Caco-2 (cell line): Measurements from ENCODE around the gene TEX50. TPM values are rescaled to one million over a fixed set of nuclear protein-coding genes. Genes with fewer than 3 reads are reported as not detected.
"Not testable (repeated sequence)": the region's sequence is repeated elsewhere in the genome, so short reads cannot be mapped to it uniquely, and the experiment has no call there.

ENCODE experiments used
- BruUV-seq: library from RNA; stranded (reverse); fragments of 400-500 nt; replicated peaks from 2 replicates; lab custom pipeline; 2021; lab: Mats Ljungman, UMichigan
- CTCF ChIA-PET: fragments of 300-600 bp; sonication (Branson Sonifier 250); formaldehyde crosslinking; loops from one replicate; lab custom pipeline; 2022; ENCODE audit warnings: antibody characterized with exemption; lab: Charles Lee
- POLR2A ChIA-PET: fragments of 300-600 bp; sonication (Branson Sonifier 250); formaldehyde crosslinking; loops from one replicate; lab custom pipeline; 2022; ENCODE audit warnings: antibody characterized with exemption; lab: Charles Lee
- DNase-seq, 2 experiments: peaks; one replicate each; pipeline versions ENCODE4 v3.0.0 to v3.0.0-alpha.2; 2020 to 2022
- H3K27me3 ChIP-seq: replicated peaks from 2 replicates; pipeline ENCODE4 v1.6.0; 2011; ENCODE audit warnings: low read length; ENCODE audit not compliant: control insufficient read depth, insufficient read depth
- H3K36me3 ChIP-seq: 2 replicates; pipeline ENCODE4 v1.5.1; 2011; ENCODE audit warnings: low read length; ENCODE audit not compliant: control insufficient read depth, insufficient read depth
- H3K4me1 ChIP-seq: fragments of 250-450 bp; sonication (Bioruptor Pico); 2 replicates; pipeline ENCODE4 v1.5.1; 2020; ENCODE audit warnings: mild to moderate bottlenecking
- H3K4me3 ChIP-seq: 2 replicates; pipeline ENCODE4 v1.5.1; 2011; ENCODE audit warnings: low read depth, mild to moderate bottlenecking, control low read depth, low read length
- H3K9me3 ChIP-seq: fragments of 250-450 bp; sonication (Bioruptor Pico); 2 replicates; pipeline ENCODE4 v1.5.1; 2020; ENCODE audit warnings: mild to moderate bottlenecking, moderate library complexity
- H3K27ac Mint-ChIP-seq: one replicate; pipeline ENCODE4 v1.8.0; 2022; ENCODE audit warnings: mixed read lengths; ENCODE audit not compliant: unreplicated experiment
- H3K27me3 Mint-ChIP-seq: one replicate; pipeline ENCODE4 v1.8.0; 2022; ENCODE audit warnings: mixed read lengths; ENCODE audit not compliant: insufficient read depth, unreplicated experiment
- H3K36me3 Mint-ChIP-seq: one replicate; pipeline ENCODE4 v1.8.0; 2022; ENCODE audit warnings: mild to moderate bottlenecking, mixed read lengths; ENCODE audit not compliant: insufficient read depth, unreplicated experiment
- H3K4me1 Mint-ChIP-seq: one replicate; pipeline ENCODE4 v1.8.0; 2022; ENCODE audit warnings: low read depth, mixed read lengths; ENCODE audit not compliant: unreplicated experiment
- H3K4me3 Mint-ChIP-seq: one replicate; pipeline ENCODE4 v1.8.0; 2022; ENCODE audit warnings: mild to moderate bottlenecking, moderate library complexity, mixed read lengths; ENCODE audit not compliant: unreplicated experiment
- H3K9me3 Mint-ChIP-seq: one replicate; pipeline ENCODE4 v1.8.0; 2022; ENCODE audit warnings: mixed read lengths; ENCODE audit not compliant: unreplicated experiment
- CTCF ChIP-seq, 2 experiments: fragments of 200-600 bp in 1 of 2; IDR thresholded peaks; 1 replicate in 1 of 2; 2 replicates in 1 of 2; pipeline versions ENCODE4 v1.5.1 to v1.8.0; 2011 to 2022; ENCODE audit warnings: antibody characterized with exemption in 1 of 2, control low read depth in 1 of 2, inconsistent platforms in 1 of 2, low read depth in 1 of 2, low read length in 1 of 2, mild to moderate bottlenecking in 1 of 2, moderate library complexity in 1 of 2; ENCODE audit not compliant: insufficient read depth in 1 of 2, severe bottlenecking in 1 of 2, unreplicated experiment in 1 of 2
- intact Hi-C: fragments of 100-400 bp; cut with micrococcal nuclease; formaldehyde crosslinking; loops from one replicate; pipeline ENCODE4 v1.10.0; 2022; ENCODE audit not compliant: unreplicated experiment
- total RNA-seq: library from RNA; stranded (reverse); gene quantifications from 2 replicates; pipeline ENCODE4 v1.2.3, GENCODE V29; 2022

The TEX50 gene
- total RNA-seq, 1 experiment from 2014 or later: not detected

DNA sequence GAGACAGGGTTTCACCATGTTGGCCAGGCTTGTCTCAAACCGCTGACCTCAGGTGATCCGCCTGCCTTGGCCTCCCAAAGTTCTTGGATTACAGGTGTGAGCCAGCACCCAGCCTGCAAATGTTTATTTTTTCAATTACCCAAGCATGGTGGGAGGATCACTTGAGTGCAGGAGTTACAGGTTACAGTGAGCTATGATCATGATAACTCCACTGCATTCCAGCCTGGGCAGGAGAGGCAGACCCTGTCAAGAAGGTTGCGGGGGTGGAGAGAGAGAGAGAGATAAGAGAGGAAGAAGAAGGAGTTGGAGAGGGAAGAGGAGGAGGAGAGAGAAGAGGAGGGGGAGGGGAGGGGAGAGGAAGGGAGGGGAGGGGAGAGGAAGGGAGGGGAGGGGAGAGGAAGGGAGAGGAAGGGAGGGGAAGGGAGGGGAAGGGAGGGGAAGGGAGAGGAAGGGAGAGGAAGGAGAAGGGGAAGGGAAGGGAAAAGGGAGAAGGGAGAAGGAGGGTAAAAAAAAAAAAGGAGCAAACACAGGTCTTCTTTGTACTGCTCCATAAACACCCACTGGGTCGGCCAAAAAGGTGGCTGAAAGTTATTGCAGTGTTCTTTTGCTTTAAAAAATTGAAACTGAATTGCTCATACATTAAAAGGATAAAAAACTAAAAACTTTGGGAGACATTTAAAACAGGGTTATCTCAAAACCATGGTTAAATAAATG is 26.5 kb upstream of the TEX50 start:
- POLR2A ChIA-PET: no interaction called here

GRCh38 chr1:173613086-173613485 is 22.1 kb upstream of the TEX50 start:
- H3K9me3 ChIP-seq, H3K27me3 ChIP-seq, DNase-seq, POLR2A ChIA-PET, H3K36me3 ChIP-seq, H3K27ac Mint-ChIP-seq, H3K4me3 ChIP-seq, H3K4me3 Mint-ChIP-seq, BruUV-seq, H3K4me1 ChIP-seq, H3K4me1 Mint-ChIP-seq, H3K36me3 Mint-ChIP-seq, intact Hi-C loops, H3K27me3 Mint-ChIP-seq, CTCF ChIA-PET: not testable (repeated sequence)
- H3K9me3 Mint-ChIP-seq: peaks cover 23% of the 10 kb centered on the region

More for the DNA sequence above, 26.5 kb upstream of the TEX50 start:
- Histone ChIP-seq H3K27me3 (no peaks in the 10 kb centered on the region), H3K4me1 (peaks cover 2% of the 10 kb centered on the region; the same call in 1 of the 2 replicates), H3K4me3 (no peak overlapping the region), H3K9me3 (0 out of 2 replicates have a peak, but pooled peaks cover 3% of the 10 kb centered on the region), H3K36me3 (no peaks in the 10 kb centered on the region)
- BruUV-seq: no TSS peak
- Mint-ChIP-seq H3K4me1 (peaks cover 5% of the 10 kb centered on the region), H3K27ac (no peak overlapping the region), H3K27me3 (no peaks in the 10 kb centered on the region), H3K36me3 (peaks cover 5% of the 10 kb centered on the region), H3K4me3 (no peak overlapping the region), H3K9me3 (peaks cover 35% of the 10 kb centered on the region)
- DNase-seq: no peak
- intact Hi-C loops: no loop called here
- CTCF ChIA-PET: no interaction called here
- TF ChIP-seq CTCF (IDR thresholded peaks at IDR 0.05; ENCODE audit: insufficient read depth in 1 of 2, low read depth in 1 of 2, low read length in 1 of 2, severe bottlenecking in 1 of 2, unreplicated experiment in 1 of 2): no peak

DNA sequence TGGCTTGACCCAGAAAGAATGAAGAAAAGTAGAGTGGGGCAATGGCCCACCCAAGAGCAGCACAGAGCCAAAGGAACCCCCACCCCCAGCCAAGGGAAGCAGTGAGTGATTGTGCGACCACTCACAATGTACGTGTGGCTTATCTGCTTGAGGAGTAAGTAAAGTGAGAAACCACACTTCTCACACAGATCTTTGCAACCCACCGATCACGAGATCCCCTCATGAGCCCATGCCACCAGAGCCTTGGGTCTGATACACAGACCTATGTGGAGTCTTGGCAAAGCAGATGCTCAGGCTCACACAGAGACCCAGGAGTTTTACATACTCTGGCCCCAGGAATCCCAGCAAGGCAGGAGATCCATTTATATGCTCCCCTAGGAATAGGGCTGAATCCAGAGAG is 18.3 kb upstream of the TEX50 start:
- POLR2A ChIA-PET: no interaction called here
- Mint-ChIP-seq H3K9me3 (peaks cover 38% of the 10 kb centered on the region), H3K4me1 (no peaks in the 10 kb centered on the region), H3K4me3 (no peak overlapping the region), H3K27me3 (peaks cover 4% of the 10 kb centered on the region), H3K27ac (no peak overlapping the region), H3K36me3 (peaks cover 5% of the 10 kb centered on the region)
- Histone ChIP-seq H3K27me3 (no peaks in the 10 kb centered on the region), H3K4me3 (no peak overlapping the region), H3K9me3 (no peaks in the 10 kb centered on the region; the same call in 1 of the 2 replicates), H3K36me3 (no peaks in the 10 kb centered on the region), H3K4me1 (no peaks in the 10 kb centered on the region)
- no peak for TF ChIP-seq CTCF (IDR thresholded peaks at IDR 0.05; ENCODE audit: insufficient read depth in 1 of 2, low read depth in 1 of 2, low read length in 1 of 2, severe bottlenecking in 1 of 2, unreplicated experiment in 1 of 2)
- no TSS peak for BruUV-seq
- DNase-seq: no peak
- intact Hi-C loops: no loop called here
- CTCF ChIA-PET: no interaction called here
